Osteoblast (primary cell): ENCODE results near the gene LMAN1. TPM values are rescaled to one million over a fixed set of nuclear protein-coding genes. Genes with fewer than 3 reads are reported as not detected.

Experiments
- DNase-seq: peaks from one replicate; pipeline ENCODE4 v3.0.0; 2011; ENCODE audit warnings: low spot score, mixed read lengths; ENCODE audit not compliant: insufficient read length; ENCODE audit errors: missing footprints
- H2AFZ ChIP-seq: 2 replicates; pipeline ENCODE4 v1.6.0; 2011; ENCODE audit warnings: mild to moderate bottlenecking, low read length
- H3K27ac ChIP-seq: 2 replicates; pipeline ENCODE4 v1.5.1; 2011; ENCODE audit warnings: mild to moderate bottlenecking, low read depth, low read length, moderate library complexity
- H3K27me3 ChIP-seq: 2 replicates; pipeline ENCODE4 v1.6.0; 2012; ENCODE audit warnings: mild to moderate bottlenecking, control low read depth, inconsistent platforms, low read length, moderate library complexity; ENCODE audit not compliant: insufficient read depth
- H3K36me3 ChIP-seq: 2 replicates; pipeline ENCODE4 v1.5.1; 2011; ENCODE audit warnings: mild to moderate bottlenecking, low read length, control low read depth, moderate library complexity; ENCODE audit not compliant: insufficient read depth
- H3K4me1 ChIP-seq: 2 replicates; pipeline ENCODE4 v1.5.1; 2011; ENCODE audit warnings: mild to moderate bottlenecking, low read length, control low read depth, moderate library complexity; ENCODE audit not compliant: insufficient read depth
- H3K4me2 ChIP-seq: 2 replicates; pipeline ENCODE4 v1.6.0; 2011; ENCODE audit warnings: mild to moderate bottlenecking, low read length; ENCODE audit not compliant: insufficient read depth
- H3K4me3 ChIP-seq: fragments of 200-600 bp; sonication (generic); 3 replicates; pipeline ENCODE4 v1.5.1; 2012; ENCODE audit warnings: mild to moderate bottlenecking, low read length, inconsistent platforms; ENCODE audit not compliant: insufficient read depth
- H3K79me2 ChIP-seq: 2 replicates; pipeline ENCODE4 v1.6.0; 2012; ENCODE audit warnings: mild to moderate bottlenecking, low read length, control low read depth, inconsistent platforms; ENCODE audit not compliant: insufficient read depth
- H3K9me3 ChIP-seq: 2 replicates; pipeline ENCODE4 v1.5.1; 2011; ENCODE audit warnings: low read depth, low read length, control low read depth
- H4K20me1 ChIP-seq: 2 replicates; pipeline ENCODE4 v1.6.0; 2012; ENCODE audit warnings: mild to moderate bottlenecking, low read length, control low read depth; ENCODE audit not compliant: insufficient read depth
- total RNA-seq: library from RNA; depleted of rRNA; stranded (reverse); fragments of >200 nt; gene quantifications from 2 replicates; pipeline ENCODE4 v1.2.3, GENCODE V29; 2012
- TF ChIP-seq, protein P1 (sequence below): IDR thresholded peaks from 2 replicates; pipeline ENCODE4 v1.5.1; 2011; ENCODE audit warnings: mild to moderate bottlenecking, low read depth, low read length, moderate library complexity; ENCODE audit errors: extremely low read depth

LMAN1 gene
- total RNA-seq, 1 donor = 210 TPM

DNA sequence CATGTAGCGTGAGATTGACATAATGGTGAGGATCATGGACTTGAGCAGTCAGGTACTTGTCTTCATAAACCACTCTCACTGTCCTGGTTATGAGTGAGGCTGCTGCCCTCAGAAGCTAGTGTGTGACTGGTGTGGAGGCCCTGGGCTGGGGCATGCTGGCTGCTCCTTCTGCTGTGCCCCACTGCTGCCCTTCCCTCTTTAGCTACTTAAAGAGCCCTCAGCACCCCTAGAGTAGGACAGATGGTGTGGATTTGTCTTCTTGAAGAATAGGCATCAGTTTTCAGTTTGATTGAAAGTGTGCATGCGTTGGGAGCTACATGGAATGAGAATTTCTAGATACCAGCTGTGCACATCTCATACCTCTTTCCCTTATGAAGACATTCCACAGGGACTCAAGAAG, 56.1 kb downstream of the LMAN1 start:
- no peak overlapping the region for H3K27ac ChIP-seq
- H3K4me3 ChIP-seq = no peak overlapping the region
- DNase-seq = peak; percentile 27
- H3K79me2 ChIP-seq = no peaks in the 10 kb centered on the region
- H4K20me1 ChIP-seq = no peaks in the 10 kb centered on the region
- no peaks in the 10 kb centered on the region for H3K36me3 ChIP-seq
- H2AFZ ChIP-seq = no peak overlapping the region
- TF ChIP-seq, protein P1, sequence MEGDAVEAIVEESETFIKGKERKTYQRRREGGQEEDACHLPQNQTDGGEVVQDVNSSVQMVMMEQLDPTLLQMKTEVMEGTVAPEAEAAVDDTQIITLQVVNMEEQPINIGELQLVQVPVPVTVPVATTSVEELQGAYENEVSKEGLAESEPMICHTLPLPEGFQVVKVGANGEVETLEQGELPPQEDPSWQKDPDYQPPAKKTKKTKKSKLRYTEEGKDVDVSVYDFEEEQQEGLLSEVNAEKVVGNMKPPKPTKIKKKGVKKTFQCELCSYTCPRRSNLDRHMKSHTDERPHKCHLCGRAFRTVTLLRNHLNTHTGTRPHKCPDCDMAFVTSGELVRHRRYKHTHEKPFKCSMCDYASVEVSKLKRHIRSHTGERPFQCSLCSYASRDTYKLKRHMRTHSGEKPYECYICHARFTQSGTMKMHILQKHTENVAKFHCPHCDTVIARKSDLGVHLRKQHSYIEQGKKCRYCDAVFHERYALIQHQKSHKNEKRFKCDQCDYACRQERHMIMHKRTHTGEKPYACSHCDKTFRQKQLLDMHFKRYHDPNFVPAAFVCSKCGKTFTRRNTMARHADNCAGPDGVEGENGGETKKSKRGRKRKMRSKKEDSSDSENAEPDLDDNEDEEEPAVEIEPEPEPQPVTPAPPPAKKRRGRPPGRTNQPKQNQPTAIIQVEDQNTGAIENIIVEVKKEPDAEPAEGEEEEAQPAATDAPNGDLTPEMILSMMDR = no peak
- peaks cover under 1% of the 10 kb centered on the region for H3K4me1 ChIP-seq
- no peaks in the 10 kb centered on the region for H3K9me3 ChIP-seq
- H3K27me3 ChIP-seq = peaks cover 64% of the 10 kb centered on the region
- no peak overlapping the region for H3K4me2 ChIP-seq

DNA sequence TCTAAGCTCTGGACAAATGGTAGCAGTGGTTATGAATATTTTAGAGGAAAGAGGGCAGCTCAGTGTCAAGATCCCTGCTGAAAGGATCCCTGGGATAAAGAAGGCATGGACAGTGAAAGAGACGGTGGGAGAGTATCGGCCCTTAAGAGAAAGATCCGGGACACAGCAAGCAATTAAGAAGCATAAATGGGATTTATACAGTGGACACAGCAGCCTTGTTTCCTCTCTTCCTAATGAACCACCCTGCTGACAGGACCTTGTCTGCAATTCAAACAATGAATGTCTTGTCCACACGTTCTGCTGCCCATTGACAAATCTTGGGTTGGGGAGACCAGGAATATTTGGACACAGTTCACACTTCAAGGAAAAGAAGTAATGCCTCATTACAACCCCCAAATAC, 57.1 kb downstream of the LMAN1 start:
- no peak for DNase-seq
- Histone ChIP-seq H2AFZ (no peak overlapping the region), H3K4me2 (no peak overlapping the region), H3K27ac (no peak overlapping the region), H3K79me2 (no peaks in the 10 kb centered on the region), H3K27me3 (peaks cover 60% of the 10 kb centered on the region), H3K36me3 (no peaks in the 10 kb centered on the region), H4K20me1 (no peaks in the 10 kb centered on the region), H3K4me1 (no peaks in the 10 kb centered on the region), H3K4me3 (no peak overlapping the region), H3K9me3 (no peaks in the 10 kb centered on the region)
- TF ChIP-seq, protein P1 = no peak

DNA sequence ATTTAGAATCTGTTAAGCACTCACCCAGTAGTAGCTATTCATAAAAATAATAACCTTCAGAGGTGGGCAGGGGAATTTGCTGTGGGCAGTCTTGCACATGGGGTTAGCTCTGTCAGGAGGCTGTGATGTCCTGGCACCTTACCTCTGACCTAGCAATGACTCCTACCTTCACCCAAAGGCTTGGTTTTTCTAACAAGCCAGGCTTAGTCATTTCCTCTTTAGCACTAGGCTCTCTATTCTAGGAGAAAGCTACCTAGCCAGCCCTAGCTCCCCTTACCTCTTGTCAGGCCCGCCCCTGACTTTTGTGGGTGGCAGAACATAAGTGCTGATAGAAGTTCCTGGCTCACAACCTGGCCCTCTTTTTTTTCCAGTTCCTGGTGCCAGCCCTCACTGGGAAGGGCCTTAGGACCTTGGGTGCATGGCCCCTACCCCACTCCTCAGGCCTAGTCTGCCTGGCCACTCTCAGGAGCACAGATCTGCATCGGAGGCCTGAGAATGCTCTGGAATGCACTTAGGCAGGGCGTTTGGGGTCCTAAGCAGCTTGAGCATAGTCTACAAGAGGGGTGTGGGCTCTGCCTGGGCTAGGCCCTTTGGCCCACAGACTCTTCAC, 58.3 kb downstream of the LMAN1 start:
- TF ChIP-seq, protein P1 = no peak

DNA sequence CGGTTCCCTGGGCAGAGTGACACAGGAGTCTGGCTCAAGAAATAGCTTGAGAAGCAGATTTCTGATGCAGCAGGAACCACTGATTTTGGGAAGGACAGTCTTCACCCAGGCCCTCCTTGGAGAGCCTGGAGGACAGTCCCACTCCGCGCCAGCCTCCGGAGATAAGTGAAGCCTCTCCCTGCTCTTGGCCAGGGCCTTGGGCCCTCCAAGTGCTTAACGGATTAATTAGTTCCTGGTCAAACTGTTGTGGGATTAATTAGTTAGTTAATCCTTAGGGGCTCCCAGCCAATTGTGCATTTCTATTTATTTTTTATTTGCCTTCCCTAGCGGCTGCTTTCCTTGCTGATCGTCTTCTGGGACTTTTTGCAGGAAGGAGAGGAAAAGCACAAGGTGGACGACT, 60.2 kb downstream of the LMAN1 start:
- H3K27me3 ChIP-seq = peaks cover 56% of the 10 kb centered on the region

More for the DNA sequence above, 58.3 kb downstream of the LMAN1 start:
- Histone ChIP-seq H3K36me3 (no peaks in the 10 kb centered on the region), H4K20me1 (no peaks in the 10 kb centered on the region), H3K4me1 (no peaks in the 10 kb centered on the region), H3K79me2 (no peaks in the 10 kb centered on the region), H3K27ac (no peak overlapping the region), H2AFZ (no peak overlapping the region), H3K27me3 (peaks cover 57% of the 10 kb centered on the region), H3K9me3 (no peaks in the 10 kb centered on the region), H3K4me2 (no peak overlapping the region), H3K4me3 (no peak overlapping the region)
- DNase-seq = peak; percentile 11

More for the DNA sequence above, 60.2 kb downstream of the LMAN1 start:
- Histone ChIP-seq H4K20me1 (no peaks in the 10 kb centered on the region), H3K4me1 (no peaks in the 10 kb centered on the region), H3K79me2 (no peaks in the 10 kb centered on the region), H3K9me3 (no peaks in the 10 kb centered on the region), H3K36me3 (no peaks in the 10 kb centered on the region), H3K4me3 (no peak overlapping the region), H2AFZ (no peak overlapping the region), H3K27ac (no peak overlapping the region), H3K4me2 (no peak overlapping the region)
- DNase-seq = no peak
- TF ChIP-seq, protein P1 = no peak
